Suprapubic skin (tissue), 4 donors: Measurements from ENCODE around the gene PRKCQ.

ENCODE experiments used
- CTCF ChIP-seq, 2 donors: fragments of 200-600 bp in 1 of 2; fragments of 450-650 bp in 1 of 2; sonication (generic) in 1 of 2; IDR thresholded peaks; one replicate each; pipeline ENCODE4 v1.5.1; 2016 to 2019; ENCODE audit warnings: antibody characterized with exemption in 2 of 2, mild to moderate bottlenecking in 1 of 2, moderate library complexity in 1 of 2
- POLR2A ChIP-seq, 2 donors: fragments of 450-650 bp; IDR thresholded peaks; one replicate each; pipeline ENCODE4 v1.6.1; 2017; ENCODE audit warnings: antibody characterized with exemption in 2 of 2, mild to moderate bottlenecking in 2 of 2, moderate library complexity in 2 of 2
- POLR2AphosphoS5 ChIP-seq, 3 donors: sonication (generic); formaldehyde crosslinking; IDR thresholded peaks; one replicate each; pipeline ENCODE4 v1.6.1; 2017; ENCODE audit warnings: antibody characterized with exemption in 3 of 3

GRCh38 chr10:6396652-6397051 is 183.4 kb downstream of the PRKCQ start:
- TF ChIP-seq POLR2AphosphoS5 (IDR thresholded peaks at IDR 0.05) (no peak), CTCF (IDR thresholded peaks at IDR 0.05) (no peak), POLR2A (IDR thresholded peaks at IDR 0.05) (no peak)
